Esophagus muscularis mucosa (tissue), 4 donors: ENCODE data around the gene LENG8. TPM values are rescaled to one million over a fixed set of nuclear protein-coding genes. Genes with fewer than 3 reads are reported as not detected.

Experiments
- DNase-seq: peaks from one replicate; pipeline ENCODE4 v3.0.0-alpha.2; 2017; ENCODE audit errors: extremely low spot score
- H3K27ac ChIP-seq, 4 donors: fragments of 200-600 bp; sonication (generic); replicated peaks in 1 of 4; 1 replicate in 3 of 4; 2 replicates in 1 of 4; pipeline ENCODE4 v1.5.1; 2016 to 2019; ENCODE audit warnings: mild to moderate bottlenecking in 1 of 4
- H3K27me3 ChIP-seq, 4 donors: fragments of 200-600 bp; sonication (generic); one replicate each; pipeline versions ENCODE4 v1.5.1 to v1.6.0; 2016 to 2019
- H3K36me3 ChIP-seq, 4 donors: fragments of 200-600 bp; sonication (generic); one replicate each; pipeline ENCODE4 v1.5.1; 2016 to 2019
- H3K4me1 ChIP-seq, 4 donors: fragments of 200-600 bp; sonication (generic); one replicate each; pipeline ENCODE4 v1.5.1; 2016 to 2019
- H3K4me3 ChIP-seq, 4 donors: fragments of 200-600 bp; sonication (generic); 1 replicate in 2 of 4; 2 replicates in 2 of 4; pipeline ENCODE4 v1.5.1; 2016 to 2019; ENCODE audit warnings: mild to moderate bottlenecking in 4 of 4, moderate library complexity in 1 of 4
- H3K9me3 ChIP-seq, 4 donors: fragments of 200-600 bp; sonication (generic); 1 replicate in 3 of 4; 2 replicates in 1 of 4; pipeline ENCODE4 v1.5.1; 2016 to 2019
- CTCF ChIP-seq, 3 experiments: fragments of 200-600 bp in 2 of 3; fragments of 450-650 bp in 1 of 3; sonication (generic) in 2 of 3; IDR thresholded peaks; one replicate each; pipeline ENCODE4 v1.5.1; 2017 to 2019; ENCODE audit warnings: antibody characterized with exemption in 3 of 3, mild to moderate bottlenecking in 2 of 3, moderate library complexity in 1 of 3
- EP300 ChIP-seq: sonication (generic); formaldehyde crosslinking; IDR thresholded peaks from one replicate; pipeline ENCODE4 v1.6.1; 2017; ENCODE audit warnings: antibody characterized with exemption
- POLR2A ChIP-seq: fragments of 450-650 bp; IDR thresholded peaks from one replicate; pipeline ENCODE4 v1.6.1; 2017; ENCODE audit warnings: antibody characterized with exemption, moderate library complexity, mild to moderate bottlenecking, low read depth
- POLR2AphosphoS5 ChIP-seq, 2 donors: sonication (generic); formaldehyde crosslinking; IDR thresholded peaks; one replicate each; pipeline ENCODE4 v1.6.1; 2017; ENCODE audit warnings: antibody characterized with exemption in 2 of 2
- WGBS: methylation state at CpG from one replicate; pipeline ENCODE4 v1.1.5; 2018; 5-methylcytosine and 5-hydroxymethylcytosine counted together
- intact Hi-C: fragments of 100-400 bp; cut with DNase I; formaldehyde crosslinking; loops from one replicate; pipeline ENCODE4 v1.15.1; 2023
- total RNA-seq, 4 donors: library from RNA; depleted of rRNA; stranded (reverse); fragments of >200 nt; gene quantifications; one replicate each; pipeline versions ENCODE4 v1.1.0 to v1.2.1, GENCODE V29; 2016

LENG8 gene
- total RNA-seq, 4 donors from 2014 or later, result 42.9 to 115 (median 72.2) TPM

GRCh38 chr19:54414156-54414555, 34.8 kb upstream of the LENG8 start:
- H3K4me3 ChIP-seq, result no peak overlapping the region
- peaks cover 5 to 27% (median 20%) of the 10 kb centered on the region in 4 donors for H3K4me1 ChIP-seq
- DNase-seq, result no peak
- TF ChIP-seq EP300, result no peak
- TF ChIP-seq POLR2AphosphoS5 (IDR thresholded peaks at IDR 0.05), result no peak
- TF ChIP-seq POLR2A, result no peak
- TF ChIP-seq CTCF (IDR thresholded peaks at IDR 0.05), result no peak
- H3K9me3 ChIP-seq, result no peaks in the 10 kb centered on the region
- peaks cover 0 to 85% (median 33%) of the 10 kb centered on the region in 4 donors for H3K27me3 ChIP-seq
- H3K36me3 ChIP-seq, result no peaks in the 10 kb centered on the region
- no peak overlapping the region for H3K27ac ChIP-seq
- intact Hi-C loops, result no loop called here
- WGBS, result 93% methylated on average over 4 of the region's 4 CpGs

- TF ChIP-seq POLR2AphosphoS5 (IDR thresholded peaks at IDR 0.05) (no peak), CTCF (IDR thresholded peaks at IDR 0.05) (peak in 2 of 3 experiments; percentile 18 to 45)
- WGBS, result 2% methylated on average over 25 of the region's 68 CpGs
- H3K27ac ChIP-seq, result peak within 1 kb of the TSS in 3 of 4 donors; percentile 31 to 44 (median 34)
Measured at GRCh38 chr19:54415208-54415900, 33.6 kb upstream of the LENG8 start, which contains the start of gene TTYH1. TSS of gene TTYH1 (plus strand) at chr19:54415464. CDS start at chr19:54415553, 89 bp downstream.

GRCh38 chr19:54415901-54416673, 32.9 kb upstream of the LENG8 start:
- H3K27me3 ChIP-seq, result peaks cover 0 to 90% (median 47%) of the 10 kb centered on the region in 4 donors
- 3% methylated on average over 21 of the region's 28 CpGs for WGBS
- intact Hi-C loops, result no loop called here
- TF ChIP-seq POLR2A (no peak), POLR2AphosphoS5 (IDR thresholded peaks at IDR 0.05) (no peak), CTCF (IDR thresholded peaks at IDR 0.05) (no peak), EP300 (no peak)
- H3K36me3 ChIP-seq, result no peaks in the 10 kb centered on the region
- no peak for DNase-seq
- H3K27ac ChIP-seq, result peak overlapping the region in 3 of 4 donors; percentile 31 to 44 (median 34)
- peaks cover 14 to 42% (median 30%) of the 10 kb centered on the region in 4 donors for H3K4me1 ChIP-seq
- H3K9me3 ChIP-seq, result no peaks in the 10 kb centered on the region
- peak overlapping the region; percentile 38 to 51 (median 44) for H3K4me3 ChIP-seq

More at GRCh38 chr19:54415208-54415900, 33.6 kb upstream of the LENG8 start, which contains the start of gene TTYH1:
- intact Hi-C loops, result no loop called here
- Histone ChIP-seq H3K9me3 (no peaks in the 10 kb centered on the region), H3K4me1 (peaks cover 7 to 35% (median 23%) of the 10 kb centered on the region in 4 donors), H3K27me3 (peaks cover 0 to 89% (median 40%) of the 10 kb centered on the region in 4 donors), H3K4me3 (peak within 1 kb of the TSS; percentile 38 to 51 (median 44)), H3K36me3 (no peaks in the 10 kb centered on the region)
- no peak for DNase-seq

DNA sequence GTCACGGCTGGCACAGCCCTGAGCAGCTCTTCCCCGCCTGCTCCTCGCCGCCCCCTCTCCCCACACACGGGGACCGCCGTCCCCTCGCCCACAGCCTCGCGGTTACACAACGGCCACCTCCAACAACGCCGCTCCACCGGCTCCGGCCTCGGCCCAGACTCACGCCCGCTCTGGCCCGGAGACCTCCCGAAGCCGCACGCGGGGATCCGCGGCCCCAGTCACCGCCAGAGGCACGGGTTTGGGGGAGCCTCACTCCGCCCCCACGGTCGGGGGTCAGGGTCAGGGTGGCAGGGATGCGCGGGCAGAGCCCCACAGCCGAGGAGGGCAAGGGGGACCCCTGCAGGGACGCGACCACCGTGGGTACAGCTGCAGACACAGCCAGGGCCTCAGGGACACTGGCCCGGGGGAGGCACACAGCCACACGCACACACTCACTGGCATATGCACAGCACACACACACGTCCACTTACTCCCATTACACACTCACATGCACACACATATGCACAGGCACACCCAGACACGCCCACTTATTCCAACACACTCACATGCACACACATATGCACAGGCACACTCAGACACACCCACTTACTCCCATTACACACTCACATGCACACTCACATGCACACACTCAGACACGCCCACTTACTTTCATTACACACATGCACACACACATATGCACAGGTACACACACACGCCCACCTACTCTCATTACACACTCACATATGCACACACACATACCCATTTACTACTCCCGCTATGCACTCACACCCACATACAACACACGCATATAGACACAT, 32.1 kb upstream of the LENG8 start:
- Histone ChIP-seq H3K4me1 (peaks cover 14 to 44% (median 31%) of the 10 kb centered on the region in 4 donors), H3K36me3 (no peaks in the 10 kb centered on the region), H3K4me3 (peak overlapping the region in 3 of 4 donors; percentile 38 to 51 (median 44)), H3K27me3 (peaks cover 0 to 90% (median 49%) of the 10 kb centered on the region in 4 donors), H3K9me3 (no peaks in the 10 kb centered on the region), H3K27ac (no peak overlapping the region)
- WGBS, result 30% methylated on average over 33 of the region's 44 CpGs
- no peak for TF ChIP-seq CTCF (IDR thresholded peaks at IDR 0.05)
- TF ChIP-seq EP300, result no peak
- no peak for TF ChIP-seq POLR2A
- no peak for TF ChIP-seq POLR2AphosphoS5 (IDR thresholded peaks at IDR 0.05)
- intact Hi-C loops, result no loop called here
- DNase-seq, result no peak
